Renal cortical epithelial cell (primary cell): ENCODE measurements around the gene RAB34. TPM values are rescaled to one million over a fixed set of nuclear protein-coding genes. Genes with fewer than 3 reads are reported as not detected.

Source experiments
- DNase-seq: peaks from one replicate; pipeline ENCODE4 v3.0.0-alpha.2; 2011; ENCODE audit warnings: low read depth
- total RNA-seq: library from RNA; depleted of rRNA; stranded (reverse); fragments of >200 nt; gene quantifications from 2 replicates; pipeline ENCODE4 v1.2.3, GENCODE V29; 2014

The RAB34 gene
- total RNA-seq, 1 donor from 2014 or later, result 131 TPM

DNA sequence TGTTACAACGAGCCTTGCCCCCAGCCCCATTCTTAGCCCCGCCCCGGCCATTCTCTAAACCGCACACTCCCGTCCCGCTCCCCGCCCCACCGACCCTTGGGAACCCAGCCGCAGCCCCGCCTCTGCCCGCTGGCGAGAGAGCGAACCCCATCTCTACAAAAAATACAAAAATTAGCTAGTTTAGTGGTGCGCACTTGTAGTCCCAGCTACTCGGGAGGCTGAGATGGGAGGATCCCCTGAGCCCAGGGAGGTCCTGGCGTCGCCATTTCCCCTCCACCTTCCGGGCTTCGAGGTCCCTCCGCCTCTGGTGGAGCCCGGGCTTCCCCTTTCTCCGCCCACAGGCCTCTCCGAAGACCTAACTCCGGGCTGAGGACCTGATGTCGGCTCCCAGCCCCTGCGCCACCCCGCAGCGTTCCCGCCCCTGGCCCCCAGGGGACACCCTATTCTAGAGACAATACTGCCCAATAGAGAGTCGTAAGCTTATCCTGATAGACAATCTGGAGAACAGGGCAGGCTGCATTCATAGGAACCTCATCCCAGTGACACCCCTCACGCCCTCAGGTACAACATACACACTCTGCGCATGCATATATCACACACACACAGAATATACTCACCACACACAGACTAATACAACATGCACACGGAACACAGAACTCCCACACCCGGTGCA lies 5.5 kb downstream of the RAB34 start:
- no peak for DNase-seq

- no peak for DNase-seq
Observed at GRCh38 chr17:28711723-28712031, 6.0 kb downstream of the RAB34 start, which contains the start of gene PROCA1. PROCA1 (minus strand) TSS chr17:28711888; CDS start chr17:28711660, 228 bp downstream.

DNA sequence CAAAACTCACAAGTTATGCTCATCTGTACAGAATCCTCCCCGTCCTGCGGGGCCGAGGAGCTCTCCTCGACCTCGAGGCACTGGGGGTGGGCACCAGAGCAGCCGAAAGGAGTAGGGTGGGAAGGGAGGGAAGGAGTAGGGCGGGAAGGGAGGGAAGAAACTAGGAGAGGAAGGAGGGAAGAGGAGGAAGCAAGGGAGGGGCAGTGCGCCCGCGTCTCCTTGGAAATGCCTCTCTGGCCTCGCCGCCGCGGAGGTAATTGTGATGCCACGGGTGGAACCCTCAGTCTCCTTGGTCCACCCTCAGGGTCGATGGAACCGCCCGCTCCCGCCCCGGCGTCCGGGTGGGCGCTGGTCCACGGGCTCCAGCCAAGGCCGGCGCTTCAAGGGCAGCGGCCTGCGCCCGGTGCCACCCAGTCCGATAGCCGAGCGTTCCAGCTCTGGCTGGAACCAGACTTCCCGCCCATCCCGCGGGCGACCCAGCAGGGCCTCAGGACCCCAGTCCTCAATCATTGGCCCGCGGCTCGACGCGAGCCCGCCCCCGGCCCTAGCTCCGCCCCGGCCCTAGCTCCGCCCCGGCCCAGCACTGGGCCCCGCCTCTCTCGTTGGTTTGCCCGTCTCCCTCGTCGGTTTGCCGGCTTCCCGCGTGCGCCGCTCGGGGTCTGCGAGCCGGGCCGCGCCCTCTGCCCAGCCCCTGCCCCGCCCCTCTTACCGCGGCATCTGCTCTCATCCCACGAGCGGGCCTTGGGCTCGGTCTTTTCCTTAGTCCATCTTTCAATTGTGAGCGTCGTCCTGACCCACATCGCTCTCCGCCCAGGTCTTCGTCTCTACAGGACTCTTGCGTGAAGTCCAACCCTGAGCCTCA lies 6.6 kb downstream of the RAB34 start:
- peak; percentile 63 for DNase-seq

- DNase-seq, result no peak
Observed at GRCh38 chr17:28707339-28707720, 10.3 kb downstream of the RAB34 start.

DNA sequence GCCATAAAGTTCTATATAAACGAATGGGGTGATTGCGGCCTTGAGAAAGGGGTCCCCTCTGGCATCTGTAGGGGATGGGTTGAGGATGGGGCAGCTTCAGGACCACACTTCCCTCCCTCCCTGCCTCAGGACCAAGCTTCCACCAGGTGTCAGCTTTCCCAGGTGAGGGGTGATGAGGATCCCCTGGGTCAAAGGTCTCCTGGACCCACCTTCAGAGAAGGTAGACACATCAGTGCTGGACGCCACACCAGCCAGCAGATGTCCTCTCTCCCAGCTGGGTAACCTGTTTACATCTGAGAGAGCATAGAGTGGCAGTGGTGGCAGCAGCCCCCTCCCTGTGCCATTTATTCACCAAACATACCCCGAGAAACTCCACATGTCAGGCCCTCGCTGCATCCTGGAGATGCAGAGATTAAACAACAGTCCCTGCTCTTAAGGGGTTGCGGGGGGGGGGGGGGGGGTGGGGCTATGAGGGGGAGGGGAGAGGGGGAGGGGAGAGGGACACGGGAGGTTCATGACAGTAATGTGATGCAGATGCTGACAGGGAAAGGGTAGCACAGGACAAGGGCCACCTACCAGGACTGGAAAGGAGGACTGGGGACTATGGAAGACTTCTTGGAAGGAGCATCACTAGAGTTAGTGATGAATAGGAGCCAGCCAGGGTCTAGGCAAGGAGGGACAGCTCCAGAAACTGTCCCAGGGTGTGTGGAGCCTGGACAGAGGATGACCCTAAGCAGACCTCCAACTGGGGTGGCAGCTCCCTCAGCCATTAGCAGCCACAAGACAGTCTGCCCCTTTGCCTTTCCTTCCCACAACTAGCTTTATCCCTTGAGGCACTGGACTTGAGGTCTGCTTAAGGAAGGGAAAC lies 11.0 kb downstream of the RAB34 start:
- no peak for DNase-seq

- DNase-seq, result no peak
Observed at GRCh38 chr17:28705728-28706334, 11.8 kb downstream of the RAB34 start.

DNA sequence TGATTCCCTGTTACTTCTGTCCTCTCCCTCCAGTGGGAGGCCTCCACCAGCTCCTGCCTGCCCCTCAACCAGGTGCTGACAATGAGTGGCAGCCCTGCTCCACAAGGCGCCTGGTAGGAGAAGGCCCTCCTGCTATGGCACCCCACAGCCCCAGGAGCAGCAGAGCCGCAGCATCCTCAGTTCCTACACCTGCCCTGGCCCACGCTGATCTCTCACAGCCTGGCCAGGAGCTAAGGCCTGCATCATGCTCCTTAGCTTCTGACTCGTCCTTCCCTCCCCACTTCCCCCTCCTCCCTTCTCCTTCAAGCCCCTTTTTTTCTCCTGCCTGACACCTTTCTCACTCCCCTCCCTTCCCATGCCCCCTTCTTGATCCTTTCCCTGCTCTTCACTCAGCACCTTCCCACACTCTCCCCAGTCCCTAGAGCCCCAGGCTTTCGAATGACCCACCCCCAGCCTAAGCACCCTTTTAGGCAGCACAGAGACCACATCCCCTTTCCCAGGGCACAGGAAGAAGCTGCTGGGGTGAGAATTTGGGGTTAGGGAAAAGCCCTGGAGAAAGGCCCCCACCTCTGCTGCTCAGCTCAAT lies 12.5 kb downstream of the RAB34 start:
- DNase-seq, result no peak

DNA sequence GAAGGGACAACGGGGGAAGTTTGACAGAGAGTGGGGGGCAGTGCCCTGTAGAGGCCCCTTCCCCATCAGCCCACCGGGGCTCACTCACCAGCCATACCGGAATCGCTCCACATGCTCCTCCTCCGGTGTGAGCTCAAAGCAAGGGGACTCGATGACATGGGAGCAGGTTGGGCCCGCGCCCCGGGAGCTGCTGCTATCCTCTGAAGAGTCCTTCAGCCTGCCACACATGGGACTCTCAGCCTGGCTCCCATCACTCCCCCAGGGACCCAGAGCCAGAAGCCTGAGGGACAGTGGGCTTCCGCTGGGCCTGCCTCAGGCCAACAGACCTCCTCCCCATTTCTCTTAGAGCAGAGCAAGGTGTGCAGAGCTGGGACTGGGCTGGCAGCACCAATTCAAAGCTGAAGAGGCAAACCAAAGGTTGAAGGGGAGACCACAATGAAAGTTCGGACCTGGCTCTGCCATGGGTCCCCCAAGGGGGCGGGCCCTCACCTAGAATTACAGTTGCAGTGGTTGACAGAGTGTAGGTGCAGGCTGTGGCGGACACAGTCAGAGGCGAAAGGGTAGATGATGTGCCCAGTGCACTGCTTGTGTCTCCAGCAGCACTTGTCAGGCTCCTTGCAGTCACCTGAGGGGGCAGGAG lies 13.3 kb downstream of the RAB34 start:
- DNase-seq, result no peak

DNA sequence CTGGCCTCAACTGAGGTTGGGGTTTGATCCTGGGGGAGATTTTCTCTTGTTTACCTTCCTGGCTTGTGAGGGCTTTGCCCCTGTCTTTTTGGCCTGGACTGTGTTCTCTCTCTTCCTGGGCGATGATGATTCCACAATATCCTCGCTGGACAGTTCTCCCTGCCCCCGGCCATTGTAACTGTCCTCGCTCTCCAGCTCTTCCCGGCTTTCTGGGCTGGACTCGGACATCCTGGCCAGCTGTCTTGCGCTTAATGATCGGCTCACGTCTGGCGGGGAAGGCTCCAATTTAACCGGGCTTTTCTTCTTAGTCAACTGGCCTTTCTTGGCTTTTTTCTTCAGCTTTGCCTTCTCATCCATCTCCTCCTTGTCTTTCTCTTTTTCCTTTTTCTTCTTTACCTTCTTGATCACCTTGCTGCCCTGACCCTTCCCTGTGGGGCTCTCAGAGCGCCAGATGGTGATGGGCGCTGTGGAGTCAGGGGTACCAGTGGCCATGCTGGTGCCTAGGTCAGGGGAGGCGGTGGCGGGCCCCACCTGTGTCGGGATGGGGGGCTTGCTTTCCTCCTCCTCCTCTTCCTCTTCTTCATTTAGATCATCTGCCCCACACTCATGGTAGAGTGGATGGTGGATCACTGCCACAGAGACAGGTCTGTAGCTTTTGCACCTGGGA lies 14.0 kb downstream of the RAB34 start:
- no peak for DNase-seq

GRCh38 chr17:28702752-28703150 lies 14.9 kb downstream of the RAB34 start:
- DNase-seq, result no peak

DNA sequence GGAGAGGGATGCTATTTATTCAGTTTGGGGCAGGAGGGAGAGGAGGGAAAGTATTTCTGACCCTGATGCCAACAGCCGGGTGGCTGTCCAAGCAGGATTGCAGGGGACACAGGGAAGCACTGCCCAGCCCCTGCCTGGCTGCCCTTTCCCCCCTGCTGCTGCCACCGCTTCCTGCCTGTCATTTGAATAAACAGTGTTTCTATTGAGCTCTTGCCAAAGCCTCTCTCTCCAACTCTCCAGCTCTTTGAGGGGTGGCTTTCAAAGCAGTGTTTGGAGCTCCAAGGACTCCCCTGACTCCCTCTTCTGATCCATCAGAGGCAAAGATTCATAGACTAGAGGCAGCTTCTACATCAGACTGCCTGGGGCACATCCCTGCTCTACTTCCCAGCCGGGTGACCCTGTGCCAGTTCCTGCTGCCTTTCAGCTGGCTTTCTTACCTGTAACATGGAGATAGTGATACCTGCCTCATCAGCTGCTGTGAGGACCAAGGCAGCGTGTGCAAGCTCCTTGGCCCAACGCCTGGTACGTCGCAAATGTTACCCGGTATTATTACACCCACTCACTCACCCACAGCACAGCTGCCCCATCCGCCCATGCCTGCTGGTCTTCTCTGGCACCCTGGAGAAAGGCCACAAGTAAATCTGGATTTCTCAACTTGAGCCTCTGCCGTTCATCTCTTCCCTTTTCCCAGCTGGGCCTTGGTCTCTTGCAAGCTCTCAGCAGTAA lies 15.5 kb downstream of the RAB34 start:
- no peak for DNase-seq

GRCh38 chr17:28700830-28701492 lies 16.7 kb downstream of the RAB34 start:
- no peak for DNase-seq

DNA sequence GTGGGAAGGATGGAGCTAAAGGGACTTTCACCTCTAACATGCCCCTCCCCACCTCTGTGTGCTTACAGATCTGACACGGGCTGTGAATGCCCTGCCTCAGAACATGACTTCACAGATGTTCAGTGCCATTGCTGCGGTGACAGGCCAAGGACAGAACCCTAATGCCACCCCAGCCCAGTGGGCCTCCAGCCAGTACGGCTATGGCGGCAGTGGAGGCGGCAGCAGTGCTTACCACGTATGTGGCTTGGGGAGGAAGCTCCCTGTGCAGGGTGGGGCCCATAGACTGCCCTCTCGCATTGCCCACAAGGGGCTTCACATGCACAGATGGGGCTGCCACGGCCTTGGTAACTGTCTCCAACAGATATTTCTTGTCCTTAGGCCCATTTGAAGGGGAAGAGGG lies 17.4 kb downstream of the RAB34 start:
- no peak for DNase-seq

DNA sequence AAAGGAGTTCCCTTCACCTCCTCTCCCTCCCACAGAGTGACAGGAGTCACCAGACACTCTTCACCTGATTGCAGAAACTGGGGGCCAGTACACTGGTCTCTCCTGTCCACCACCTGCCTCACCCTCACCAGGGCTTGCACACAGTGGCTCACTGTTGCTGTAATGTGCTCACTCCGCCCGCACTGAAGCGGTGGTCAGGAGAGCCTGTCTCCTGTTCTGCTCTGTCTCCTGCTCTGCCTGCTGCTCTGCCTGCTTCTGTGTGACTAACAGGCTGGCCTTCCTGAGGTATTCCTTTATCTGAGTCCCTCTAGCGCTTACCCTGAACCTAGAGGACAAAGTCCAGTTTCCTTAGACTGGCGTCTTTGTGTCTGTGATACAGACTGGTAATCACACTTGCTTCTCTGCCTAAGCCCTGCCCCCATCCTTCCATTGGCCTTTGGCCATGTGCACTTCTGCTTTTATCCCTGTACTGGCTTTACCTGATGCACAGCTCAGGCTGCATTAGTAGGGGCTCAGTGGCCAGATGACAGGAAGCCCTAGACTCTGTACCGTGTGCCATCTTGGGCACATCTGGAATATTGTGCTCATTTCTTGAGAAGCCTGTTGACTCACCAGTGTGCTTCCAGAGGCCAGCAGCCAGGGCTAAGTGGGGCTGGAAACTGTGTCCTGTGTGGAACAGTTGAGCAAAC lies 19.3 kb downstream of the RAB34 start:
- peak; percentile 83 for DNase-seq

DNA sequence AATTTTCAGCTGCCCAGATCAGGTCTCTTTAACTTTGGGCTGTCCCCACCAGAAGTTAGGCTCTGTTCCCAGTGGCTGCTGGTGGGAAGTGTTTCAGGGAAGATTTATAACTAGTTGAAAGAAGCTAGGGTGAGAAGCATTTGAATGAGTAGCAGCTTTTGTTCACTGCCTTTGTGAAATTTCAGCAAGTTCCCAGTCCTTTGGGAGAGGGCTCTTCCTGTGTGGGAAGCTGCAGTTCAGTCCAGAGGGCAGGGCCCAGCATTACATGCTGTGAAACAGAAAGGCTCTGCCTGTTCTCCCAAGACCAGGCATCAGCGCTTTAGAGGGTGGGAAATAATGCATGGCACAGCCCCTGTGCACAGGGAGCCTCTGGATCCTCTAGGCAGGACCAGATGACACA lies 23.8 kb downstream of the RAB34 start:
- no peak for DNase-seq

DNA sequence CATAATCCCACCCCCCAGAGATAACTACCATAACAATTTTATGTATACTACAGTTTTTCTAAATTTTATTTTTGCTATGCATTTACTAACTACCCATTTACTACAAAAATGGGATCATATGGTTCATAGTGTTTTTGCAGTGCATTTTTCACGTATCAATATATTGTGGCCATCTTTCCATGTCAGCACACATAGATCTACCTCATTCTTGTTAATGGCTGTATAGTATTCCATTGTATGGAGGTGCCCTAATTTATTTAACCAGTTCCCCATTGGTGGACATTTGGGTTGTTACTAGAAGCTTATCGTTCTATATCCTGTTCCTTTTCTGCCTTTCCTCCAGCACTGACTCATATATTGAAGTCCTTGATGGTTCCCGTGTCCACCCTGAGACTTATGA lies 28.7 kb downstream of the RAB34 start:
- no peak for DNase-seq

DNA sequence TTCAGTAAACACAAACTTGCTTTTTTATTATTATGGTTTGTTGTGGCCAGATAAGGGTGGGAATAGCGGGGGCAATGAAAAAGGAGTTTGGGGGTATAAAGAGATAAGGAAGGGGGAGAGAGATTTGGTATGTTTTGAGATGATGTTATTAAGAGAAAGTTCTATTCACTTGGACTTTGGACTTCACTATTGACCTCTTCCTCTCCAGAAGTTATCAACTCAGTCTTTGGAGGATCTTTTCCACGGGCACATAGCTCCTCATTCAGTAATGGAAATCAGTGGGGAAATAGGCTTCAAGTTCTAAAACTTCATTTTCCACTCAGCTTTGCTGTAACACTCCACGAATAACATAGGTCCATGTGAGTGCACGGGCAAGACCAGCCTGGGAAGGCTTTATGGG lies 29.2 kb downstream of the RAB34 start:
- no peak for DNase-seq

GRCh38 chr17:28686296-28686695 lies 31.4 kb downstream of the RAB34 start:
- no peak for DNase-seq

- no peak for DNase-seq
Observed at GRCh38 chr17:28685366-28685765, 32.3 kb downstream of the RAB34 start.
